Measurements from ENCODE around the gene ARPC5.
A peak's percentile ranks its signal among the peaks of the same experiment; 100 is the strongest.

ARPC5 gene

DNA sequence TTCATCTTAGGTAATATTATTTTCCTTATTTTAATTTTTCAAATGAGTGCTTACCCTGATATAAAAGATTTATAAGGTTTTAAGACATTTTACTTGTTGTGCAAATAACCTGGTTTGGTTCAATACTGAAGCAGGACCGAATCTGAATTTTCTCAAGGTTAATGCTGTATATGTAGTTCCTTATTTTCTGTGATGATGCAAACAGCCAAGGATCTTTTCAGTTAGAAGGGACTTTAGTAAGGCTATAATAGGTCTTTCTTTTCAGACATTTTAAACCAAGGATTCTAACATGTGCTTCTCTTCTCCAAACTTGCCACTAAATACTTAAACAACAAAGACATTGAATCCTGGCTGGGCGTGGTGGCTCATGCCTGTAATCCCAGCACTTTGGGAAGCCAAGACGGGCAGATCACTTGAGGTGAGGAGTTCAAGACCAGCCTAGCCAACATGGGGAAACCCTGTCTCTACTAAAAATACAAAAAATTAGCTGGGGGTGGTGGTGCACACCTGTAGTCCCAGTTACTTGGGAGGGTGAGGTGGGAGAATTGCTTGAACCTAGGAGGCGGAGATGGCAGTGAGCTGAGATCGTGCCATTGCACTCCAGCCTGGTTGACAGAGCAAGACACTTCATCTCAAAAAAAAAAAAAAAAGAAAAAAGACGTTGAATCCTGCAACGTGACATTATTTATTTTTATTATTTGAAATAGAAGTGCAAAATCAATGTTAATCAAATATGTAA lies 3.2 kb upstream of the ARPC5 start:
- H2AFZ ChIP-seq (ENCODE audit: low read depth) = no peak overlapping the region
- no peak overlapping the region for H3K27ac ChIP-seq
- H3K36me3 ChIP-seq (ENCODE audit: insufficient read depth) = no peaks in the 10 kb centered on the region
- peaks cover 17% of the 10 kb centered on the region for H3K79me2 ChIP-seq (ENCODE audit: insufficient read depth, low read depth)
- H3K4me2 ChIP-seq = no peak overlapping the region
- H3K4me3 ChIP-seq (IDR thresholded peaks at IDR 0.05; ENCODE audit: insufficient read depth, low read depth, low read length) = no peak overlapping the region
- no peaks in the 10 kb centered on the region for H3K27me3 ChIP-seq (ENCODE audit: insufficient read depth, low read depth)
- no peak overlapping the region for H3K9ac ChIP-seq
- TF ChIP-seq, protein P1, sequence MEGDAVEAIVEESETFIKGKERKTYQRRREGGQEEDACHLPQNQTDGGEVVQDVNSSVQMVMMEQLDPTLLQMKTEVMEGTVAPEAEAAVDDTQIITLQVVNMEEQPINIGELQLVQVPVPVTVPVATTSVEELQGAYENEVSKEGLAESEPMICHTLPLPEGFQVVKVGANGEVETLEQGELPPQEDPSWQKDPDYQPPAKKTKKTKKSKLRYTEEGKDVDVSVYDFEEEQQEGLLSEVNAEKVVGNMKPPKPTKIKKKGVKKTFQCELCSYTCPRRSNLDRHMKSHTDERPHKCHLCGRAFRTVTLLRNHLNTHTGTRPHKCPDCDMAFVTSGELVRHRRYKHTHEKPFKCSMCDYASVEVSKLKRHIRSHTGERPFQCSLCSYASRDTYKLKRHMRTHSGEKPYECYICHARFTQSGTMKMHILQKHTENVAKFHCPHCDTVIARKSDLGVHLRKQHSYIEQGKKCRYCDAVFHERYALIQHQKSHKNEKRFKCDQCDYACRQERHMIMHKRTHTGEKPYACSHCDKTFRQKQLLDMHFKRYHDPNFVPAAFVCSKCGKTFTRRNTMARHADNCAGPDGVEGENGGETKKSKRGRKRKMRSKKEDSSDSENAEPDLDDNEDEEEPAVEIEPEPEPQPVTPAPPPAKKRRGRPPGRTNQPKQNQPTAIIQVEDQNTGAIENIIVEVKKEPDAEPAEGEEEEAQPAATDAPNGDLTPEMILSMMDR (conservative IDR thresholded peaks at IDR 0.05; ENCODE audit: low read depth, low read length) = no peak
- H3K4me1 ChIP-seq (ENCODE audit: low read depth, poor library complexity, severe bottlenecking) = peaks cover 15% of the 10 kb centered on the region
- no peaks in the 10 kb centered on the region for H4K20me1 ChIP-seq (ENCODE audit: insufficient read depth)

DNA sequence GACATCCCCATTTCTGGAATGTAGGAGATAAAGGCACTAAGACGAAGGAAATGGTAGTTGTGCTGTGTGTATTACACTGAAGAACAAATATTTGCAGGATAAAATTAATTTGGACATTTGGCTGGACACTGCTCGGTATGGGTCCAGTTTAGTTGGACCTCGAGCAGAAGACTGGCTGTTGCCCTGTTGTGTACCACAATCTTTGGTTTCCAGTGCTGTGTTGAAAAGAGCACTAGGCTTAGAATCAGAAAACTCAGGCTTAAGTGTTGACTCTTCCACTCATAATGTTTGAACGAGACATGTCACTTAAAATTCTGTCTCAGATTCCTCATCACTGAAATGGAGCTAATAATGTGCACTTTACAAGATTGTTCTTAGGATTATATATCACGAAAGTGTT lies 1.2 kb upstream of the ARPC5 start:
- Histone ChIP-seq H3K27me3 (ENCODE audit: insufficient read depth, low read depth) (no peaks in the 10 kb centered on the region), H3K4me2 (peak overlapping the region; percentile 90), H3K36me3 (ENCODE audit: insufficient read depth) (no peaks in the 10 kb centered on the region; the same call in 1 of the 2 replicates), H3K9ac (no peak overlapping the region), H2AFZ (ENCODE audit: low read depth) (peak overlapping the region; percentile 96), H3K4me3 (IDR thresholded peaks at IDR 0.05; ENCODE audit: insufficient read depth, low read depth, low read length) (no peak overlapping the region), H4K20me1 (ENCODE audit: insufficient read depth) (no peaks in the 10 kb centered on the region), H3K79me2 (ENCODE audit: insufficient read depth, low read depth) (peaks cover 37% of the 10 kb centered on the region), H3K27ac (no peak overlapping the region), H3K4me1 (ENCODE audit: low read depth, poor library complexity, severe bottlenecking) (peaks cover 36% of the 10 kb centered on the region)
- TF ChIP-seq, protein P1 (conservative IDR thresholded peaks at IDR 0.05; ENCODE audit: low read depth, low read length) = no peak

DNA sequence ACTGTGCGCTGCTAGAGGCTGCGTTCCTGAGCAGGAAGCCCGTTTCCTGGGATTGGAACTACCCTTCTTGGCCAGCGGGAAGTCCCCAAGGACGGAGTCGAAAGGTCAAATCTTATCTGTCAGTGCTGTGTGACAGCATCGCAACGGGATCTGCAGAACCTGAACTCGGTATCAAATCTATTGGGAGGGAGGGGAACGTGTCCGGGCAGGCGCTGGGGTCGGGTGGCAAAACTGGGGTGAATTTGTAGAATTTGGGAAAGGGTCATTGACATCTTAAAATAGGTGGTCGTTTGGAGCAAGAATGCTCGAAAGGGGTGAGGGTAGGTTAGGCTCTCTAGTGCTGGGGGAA lies 725 bp upstream of the ARPC5 start:
- Histone ChIP-seq H3K4me1 (ENCODE audit: low read depth, poor library complexity, severe bottlenecking) (peaks cover 39% of the 10 kb centered on the region), H2AFZ (ENCODE audit: low read depth) (peak overlapping the region; percentile 96), H3K27me3 (ENCODE audit: insufficient read depth, low read depth) (no peaks in the 10 kb centered on the region), H3K9ac (peak overlapping the region; percentile 17; the same call in 1 of the 2 replicates), H3K79me2 (ENCODE audit: insufficient read depth, low read depth) (peaks cover 40% of the 10 kb centered on the region), H3K4me3 (IDR thresholded peaks at IDR 0.05; ENCODE audit: insufficient read depth, low read depth, low read length) (peak overlapping the region; percentile 97), H3K27ac (no peak overlapping the region), H3K4me2 (peak overlapping the region; percentile 90), H4K20me1 (ENCODE audit: insufficient read depth) (no peaks in the 10 kb centered on the region), H3K36me3 (ENCODE audit: insufficient read depth) (no peaks in the 10 kb centered on the region; the same call in 1 of the 2 replicates)
- TF ChIP-seq, protein P1 (conservative IDR thresholded peaks at IDR 0.05; ENCODE audit: low read depth, low read length) = no peak

DNA sequence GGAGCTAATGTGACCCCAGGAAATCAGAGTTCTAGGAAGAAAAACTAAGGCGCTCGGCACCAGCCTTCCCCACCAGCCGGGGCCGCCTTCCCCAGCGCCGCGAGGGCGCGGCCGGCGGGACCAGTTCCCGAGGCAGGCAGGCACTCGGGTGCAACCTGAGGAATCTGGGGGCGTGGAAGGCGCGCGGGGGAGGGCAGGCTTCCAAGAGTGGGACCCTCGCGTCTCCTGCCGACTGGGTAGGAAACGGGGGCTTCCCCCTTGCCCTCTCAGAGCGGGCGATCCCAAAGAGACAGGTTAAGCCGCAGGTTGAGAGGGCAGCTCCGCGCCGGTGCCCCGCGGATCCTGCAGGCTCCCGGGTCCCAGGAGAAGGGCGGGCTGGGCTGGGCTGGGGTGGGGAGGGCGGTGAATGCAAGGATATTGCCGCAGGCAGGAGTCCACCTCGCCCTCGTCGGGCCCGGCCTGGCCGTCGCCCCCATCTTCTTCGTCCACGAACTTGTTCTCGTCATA lies 431 bp downstream of the ARPC5 start:
- Histone ChIP-seq H3K9ac (peak overlapping the region; percentile 62), H3K4me2 (peak overlapping the region; percentile 88), H3K36me3 (ENCODE audit: insufficient read depth) (peaks cover 7% of the 10 kb centered on the region; the same call in 1 of the 2 replicates), H2AFZ (ENCODE audit: low read depth) (peak overlapping the region; percentile 96), H3K27ac (peak overlapping the region; percentile 34), H3K79me2 (ENCODE audit: insufficient read depth, low read depth) (peaks cover 51% of the 10 kb centered on the region), H3K4me3 (IDR thresholded peaks at IDR 0.05; ENCODE audit: insufficient read depth, low read depth, low read length) (peak overlapping the region; percentile 35), H3K27me3 (ENCODE audit: insufficient read depth, low read depth) (no peaks in the 10 kb centered on the region), H3K4me1 (ENCODE audit: low read depth, poor library complexity, severe bottlenecking) (peaks cover 43% of the 10 kb centered on the region), H4K20me1 (ENCODE audit: insufficient read depth) (no peaks in the 10 kb centered on the region)
- TF ChIP-seq, protein P1 (conservative IDR thresholded peaks at IDR 0.05; ENCODE audit: low read depth, low read length) = no peak

Measured in KMS-11 (cell line).